Ishikawa (cell line): ENCODE results near the gene WSCD2.

Experiments
- MAX ChIP-seq: IDR thresholded peaks from 2 replicates; pipeline ENCODE4 v1.6.1; 2012
- NFIC ChIP-seq: IDR thresholded peaks from 2 replicates; pipeline ENCODE4 v1.6.1; 2012
- YY1 ChIP-seq: IDR thresholded peaks from 2 replicates; pipeline ENCODE4 v1.6.1; 2012; ENCODE audit warnings: low read depth
- TF ChIP-seq, protein P1 (sequence below): IDR thresholded peaks from 2 replicates; pipeline ENCODE4 v1.6.1; 2012; ENCODE audit warnings: low read depth, mild to moderate bottlenecking

DNA sequence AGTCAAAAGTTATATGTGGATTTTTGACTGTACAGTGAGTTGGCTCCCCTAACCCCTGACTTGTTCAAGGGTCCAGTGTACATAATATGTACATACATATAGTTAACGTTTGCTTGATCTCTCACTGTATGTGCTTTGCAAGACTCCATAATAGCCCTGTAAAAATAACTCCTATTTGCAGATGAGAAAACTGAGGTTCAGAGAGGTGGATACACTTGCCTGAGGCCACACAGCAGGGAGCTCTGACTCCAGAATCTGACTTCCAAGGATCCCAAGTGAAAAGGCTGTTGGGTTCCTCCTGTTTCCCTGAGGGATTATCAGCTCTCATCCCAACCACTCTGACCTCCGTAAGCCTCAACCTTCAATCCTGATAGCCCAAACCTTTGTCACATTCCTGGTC lies 168.3 kb downstream of the WSCD2 start:
- TF ChIP-seq, protein P1, sequence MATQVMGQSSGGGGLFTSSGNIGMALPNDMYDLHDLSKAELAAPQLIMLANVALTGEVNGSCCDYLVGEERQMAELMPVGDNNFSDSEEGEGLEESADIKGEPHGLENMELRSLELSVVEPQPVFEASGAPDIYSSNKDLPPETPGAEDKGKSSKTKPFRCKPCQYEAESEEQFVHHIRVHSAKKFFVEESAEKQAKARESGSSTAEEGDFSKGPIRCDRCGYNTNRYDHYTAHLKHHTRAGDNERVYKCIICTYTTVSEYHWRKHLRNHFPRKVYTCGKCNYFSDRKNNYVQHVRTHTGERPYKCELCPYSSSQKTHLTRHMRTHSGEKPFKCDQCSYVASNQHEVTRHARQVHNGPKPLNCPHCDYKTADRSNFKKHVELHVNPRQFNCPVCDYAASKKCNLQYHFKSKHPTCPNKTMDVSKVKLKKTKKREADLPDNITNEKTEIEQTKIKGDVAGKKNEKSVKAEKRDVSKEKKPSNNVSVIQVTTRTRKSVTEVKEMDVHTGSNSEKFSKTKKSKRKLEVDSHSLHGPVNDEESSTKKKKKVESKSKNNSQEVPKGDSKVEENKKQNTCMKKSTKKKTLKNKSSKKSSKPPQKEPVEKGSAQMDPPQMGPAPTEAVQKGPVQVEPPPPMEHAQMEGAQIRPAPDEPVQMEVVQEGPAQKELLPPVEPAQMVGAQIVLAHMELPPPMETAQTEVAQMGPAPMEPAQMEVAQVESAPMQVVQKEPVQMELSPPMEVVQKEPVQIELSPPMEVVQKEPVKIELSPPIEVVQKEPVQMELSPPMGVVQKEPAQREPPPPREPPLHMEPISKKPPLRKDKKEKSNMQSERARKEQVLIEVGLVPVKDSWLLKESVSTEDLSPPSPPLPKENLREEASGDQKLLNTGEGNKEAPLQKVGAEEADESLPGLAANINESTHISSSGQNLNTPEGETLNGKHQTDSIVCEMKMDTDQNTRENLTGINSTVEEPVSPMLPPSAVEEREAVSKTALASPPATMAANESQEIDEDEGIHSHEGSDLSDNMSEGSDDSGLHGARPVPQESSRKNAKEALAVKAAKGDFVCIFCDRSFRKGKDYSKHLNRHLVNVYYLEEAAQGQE, result no peak
- TF ChIP-seq NFIC (no peak), YY1 (no peak), MAX (no peak)
